OCI-LY3 (cell line): ENCODE results near the gene SCFD1.

ENCODE experiments used
- EZH2phosphoT487 ChIP-seq: fragments of 200-600 bp; shearing (Covaris generic); IDR thresholded peaks from 2 replicates; pipeline ENCODE4 v1.6.1; 2018; ENCODE audit warnings: antibody characterized with exemption, mixed run types, low read depth
- TF ChIP-seq, protein P1 (sequence below): fragments of 200-600, 300-600 bp; sonication (generic); IDR thresholded peaks from 2 replicates; pipeline ENCODE4 v1.5.1; 2014; ENCODE audit warnings: antibody characterized with exemption, low read length, low read depth

DNA sequence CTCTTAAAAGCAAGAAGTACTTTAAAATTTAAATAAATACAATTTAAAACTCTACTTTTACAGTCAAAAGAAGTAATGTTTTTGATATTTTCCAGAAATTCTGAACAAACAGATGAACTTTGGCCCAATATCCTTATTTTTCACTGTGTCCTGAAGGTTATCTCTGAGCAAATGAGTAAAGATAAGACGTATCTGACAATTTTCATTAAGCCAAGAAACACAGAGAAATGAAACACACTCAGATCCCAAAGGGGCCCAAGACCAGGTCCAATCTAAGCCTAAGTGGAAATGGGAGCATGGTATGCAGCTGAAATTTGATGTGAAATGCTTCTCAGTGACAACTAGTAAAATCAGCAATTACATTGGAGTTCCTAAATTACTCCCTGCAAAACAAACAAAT is 146.7 kb downstream of the SCFD1 start:
- TF ChIP-seq, protein P1, sequence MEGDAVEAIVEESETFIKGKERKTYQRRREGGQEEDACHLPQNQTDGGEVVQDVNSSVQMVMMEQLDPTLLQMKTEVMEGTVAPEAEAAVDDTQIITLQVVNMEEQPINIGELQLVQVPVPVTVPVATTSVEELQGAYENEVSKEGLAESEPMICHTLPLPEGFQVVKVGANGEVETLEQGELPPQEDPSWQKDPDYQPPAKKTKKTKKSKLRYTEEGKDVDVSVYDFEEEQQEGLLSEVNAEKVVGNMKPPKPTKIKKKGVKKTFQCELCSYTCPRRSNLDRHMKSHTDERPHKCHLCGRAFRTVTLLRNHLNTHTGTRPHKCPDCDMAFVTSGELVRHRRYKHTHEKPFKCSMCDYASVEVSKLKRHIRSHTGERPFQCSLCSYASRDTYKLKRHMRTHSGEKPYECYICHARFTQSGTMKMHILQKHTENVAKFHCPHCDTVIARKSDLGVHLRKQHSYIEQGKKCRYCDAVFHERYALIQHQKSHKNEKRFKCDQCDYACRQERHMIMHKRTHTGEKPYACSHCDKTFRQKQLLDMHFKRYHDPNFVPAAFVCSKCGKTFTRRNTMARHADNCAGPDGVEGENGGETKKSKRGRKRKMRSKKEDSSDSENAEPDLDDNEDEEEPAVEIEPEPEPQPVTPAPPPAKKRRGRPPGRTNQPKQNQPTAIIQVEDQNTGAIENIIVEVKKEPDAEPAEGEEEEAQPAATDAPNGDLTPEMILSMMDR, result no peak
- TF ChIP-seq EZH2phosphoT487, result no peak
